ENCODE data around the gene DPP6.

- TF ChIP-seq CTCF (IDR thresholded peaks at IDR 0.05) = no peak
- TF ChIP-seq POLR2A (IDR thresholded peaks at IDR 0.05) = no peak
- TF ChIP-seq EP300 (IDR thresholded peaks at IDR 0.05) = no peak
Measured at GRCh38 chr7:154736389-154736788, 684.2 kb downstream of the DPP6 start.
